HG03439 (cell line): Measurements from ENCODE around the gene HDAC9.

Source experiments
- ATAC-seq: cut with Tn5 transposase; IDR thresholded peaks from one replicate; pipeline ENCODE4 v1.9.1; 2021; ENCODE audit warnings: mild to moderate bottlenecking, moderate library complexity; ENCODE audit not compliant: unreplicated experiment

The HDAC9 gene

DNA sequence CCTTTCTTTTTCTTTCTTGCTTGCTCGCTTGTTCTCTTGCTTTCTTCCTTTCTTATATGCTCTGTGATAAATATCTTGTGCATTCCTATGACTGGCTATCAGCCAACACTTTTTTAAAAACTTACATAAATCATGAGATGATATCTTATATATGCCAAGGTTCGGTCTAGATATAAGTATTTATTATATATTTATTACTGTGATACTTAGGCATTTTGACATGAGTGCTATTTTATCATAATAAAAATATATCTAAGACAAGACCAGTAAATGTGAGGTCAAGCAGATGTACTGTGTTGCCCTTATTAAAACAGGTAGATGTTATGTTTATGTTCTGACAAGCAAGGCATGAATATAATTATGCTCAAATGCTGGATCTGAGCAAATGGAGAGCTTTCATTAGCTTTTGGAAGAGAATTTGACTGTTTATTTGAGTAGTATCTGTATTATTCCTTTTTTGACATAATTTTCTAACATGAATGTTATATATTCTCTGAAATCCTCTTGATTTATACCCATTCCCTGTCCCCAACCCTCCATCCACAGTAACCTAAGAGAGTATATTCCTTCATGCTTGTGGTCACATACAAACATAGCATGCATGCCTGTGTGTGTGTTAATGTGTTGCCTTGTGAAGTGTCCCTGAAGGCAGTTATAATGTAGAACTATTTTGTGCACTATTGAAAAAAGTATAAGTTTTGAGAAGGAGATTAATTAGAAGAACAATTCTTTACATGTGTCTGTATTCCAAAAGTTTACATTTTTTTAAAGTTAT lies 158.0 kb downstream of the HDAC9 start:
- no peak for ATAC-seq

DNA sequence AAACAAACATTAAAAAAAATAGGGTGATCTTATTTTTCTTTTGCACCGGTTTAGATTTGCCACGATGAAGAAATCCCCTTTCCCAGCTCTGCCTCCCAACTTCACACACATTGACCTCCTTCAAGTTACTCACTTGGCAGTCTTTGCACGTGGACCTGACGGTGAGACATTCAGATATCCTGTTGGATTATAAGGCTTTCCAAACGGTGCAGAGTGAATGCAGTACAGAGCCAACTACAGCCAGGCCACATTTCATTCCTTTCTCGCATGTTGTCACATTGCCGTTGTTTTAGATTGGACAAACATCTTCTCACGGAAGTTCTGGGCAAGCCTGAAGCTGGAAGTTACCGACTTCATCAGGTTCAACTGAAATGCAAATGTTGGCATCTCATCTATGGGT lies 159.2 kb downstream of the HDAC9 start:
- no peak for ATAC-seq

DNA sequence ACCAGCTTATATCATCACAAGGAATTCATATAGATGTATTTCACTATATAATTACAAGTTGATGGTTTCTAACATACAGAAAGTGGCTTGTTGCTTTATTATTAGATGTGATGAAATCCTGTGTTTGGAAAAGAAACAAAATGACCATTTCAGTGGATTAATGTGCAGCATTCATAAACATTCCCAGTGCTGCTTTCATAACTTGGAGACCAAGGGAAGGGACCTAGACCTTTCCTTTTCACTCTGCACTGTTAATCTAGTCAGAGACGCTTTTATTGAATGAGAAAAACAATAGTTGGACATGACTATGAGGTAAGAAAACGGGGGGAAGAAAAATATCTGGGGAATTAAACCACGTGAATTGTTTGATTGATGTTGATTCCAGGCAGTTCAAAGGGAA lies 160.0 kb downstream of the HDAC9 start:
- ATAC-seq: no peak

DNA sequence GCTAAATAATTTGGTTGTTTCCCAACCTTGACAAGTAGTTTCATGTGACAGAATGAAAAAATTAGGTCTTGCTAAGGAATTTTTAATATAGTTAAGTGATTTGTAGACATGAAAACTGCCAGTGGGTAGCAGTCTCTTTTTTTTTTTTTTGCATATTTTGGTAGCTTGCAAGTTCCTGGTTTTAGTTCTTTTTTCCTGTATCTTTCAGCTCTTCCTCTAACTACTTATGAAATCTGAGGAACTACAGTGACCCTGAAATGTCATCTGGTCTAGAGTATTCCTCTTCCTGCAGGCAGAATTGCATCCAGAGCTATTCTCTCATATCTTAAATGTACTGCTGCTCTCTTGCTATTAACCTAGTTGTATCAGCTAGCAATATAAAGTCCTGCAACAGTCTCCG lies 160.4 kb downstream of the HDAC9 start:
- ATAC-seq: no peak

DNA sequence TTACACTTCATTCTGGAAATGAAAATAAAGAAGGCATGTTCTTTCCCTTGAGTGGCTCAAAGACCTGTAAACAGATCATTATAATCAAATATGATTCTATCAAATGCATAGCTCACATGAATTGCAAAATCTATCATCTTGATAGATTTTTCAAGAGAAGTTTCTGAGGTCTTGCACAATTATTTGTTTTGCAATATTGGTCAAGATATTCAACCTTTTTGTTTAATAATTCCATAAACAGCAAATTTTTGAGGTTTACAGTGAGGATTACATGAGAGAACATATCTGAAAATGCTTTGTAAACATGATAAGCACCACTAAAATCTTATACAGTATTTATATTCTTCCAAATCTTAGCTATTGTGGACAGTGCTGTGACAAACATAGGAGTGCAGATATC lies 160.8 kb downstream of the HDAC9 start:
- no peak for ATAC-seq

DNA sequence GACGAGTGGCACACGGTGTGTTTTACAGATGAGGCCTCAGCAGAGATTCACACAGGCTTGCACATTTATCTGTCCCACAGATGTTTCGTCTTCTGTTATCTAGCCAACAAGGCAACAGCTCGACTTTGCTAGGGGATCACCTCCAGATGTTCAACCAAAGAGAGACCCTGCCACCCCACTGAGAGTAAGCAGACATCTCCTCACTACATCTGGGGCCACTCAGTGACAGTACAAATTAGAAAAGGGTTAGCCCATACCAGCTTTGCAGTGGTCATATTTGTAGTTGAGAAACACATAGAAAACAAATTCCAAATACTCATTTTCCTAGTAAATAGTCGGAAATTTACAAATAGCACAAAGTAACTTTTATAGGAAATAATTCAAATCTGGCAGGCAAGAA lies 164.2 kb downstream of the HDAC9 start:
- ATAC-seq: no peak

DNA sequence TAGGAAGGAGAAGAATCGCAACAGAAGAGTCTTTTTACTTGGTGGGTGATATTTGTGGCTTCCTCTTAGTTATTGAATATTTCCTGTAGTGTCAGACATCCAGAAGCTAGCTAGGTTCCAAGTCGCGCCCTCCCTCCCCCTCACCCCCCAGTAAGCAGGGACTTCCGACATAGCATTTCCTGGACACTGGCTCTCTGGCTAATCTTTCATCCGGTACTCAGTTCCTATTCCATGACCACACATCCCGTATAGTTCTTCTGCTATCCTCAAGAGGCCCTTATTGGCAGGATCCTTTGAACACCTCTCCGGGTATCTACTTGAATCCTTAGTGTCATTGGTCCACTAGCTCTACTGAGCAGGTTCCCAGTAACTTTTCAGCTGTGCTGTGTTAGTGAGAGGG lies 167.8 kb downstream of the HDAC9 start:
- no peak for ATAC-seq

DNA sequence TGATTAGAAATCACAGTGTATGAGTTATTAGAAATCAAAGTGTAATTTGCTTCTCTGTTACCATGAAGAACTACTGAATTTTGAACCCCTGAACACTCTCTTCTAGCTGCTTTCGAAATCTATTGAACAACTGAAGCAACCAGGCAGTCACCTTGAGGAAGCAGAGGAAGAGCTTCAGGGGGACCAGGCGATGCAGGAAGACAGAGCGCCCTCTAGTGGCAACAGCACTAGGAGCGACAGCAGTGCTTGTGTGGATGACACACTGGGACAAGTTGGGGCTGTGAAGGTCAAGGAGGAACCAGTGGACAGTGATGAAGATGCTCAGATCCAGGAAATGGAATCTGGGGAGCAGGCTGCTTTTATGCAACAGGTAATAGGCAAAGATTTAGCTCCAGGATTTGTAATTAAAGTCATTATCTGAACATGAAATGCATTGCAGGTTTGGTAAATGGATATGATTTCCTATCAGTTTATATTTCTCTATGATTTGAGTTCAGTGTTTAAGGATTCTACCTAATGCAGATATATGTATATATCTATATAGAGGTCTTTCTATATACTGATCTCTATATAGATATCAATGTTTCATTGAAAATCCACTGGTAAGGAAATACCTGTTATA lies 170.7 kb downstream of the HDAC9 start:
- peak; percentile 99 for ATAC-seq

DNA sequence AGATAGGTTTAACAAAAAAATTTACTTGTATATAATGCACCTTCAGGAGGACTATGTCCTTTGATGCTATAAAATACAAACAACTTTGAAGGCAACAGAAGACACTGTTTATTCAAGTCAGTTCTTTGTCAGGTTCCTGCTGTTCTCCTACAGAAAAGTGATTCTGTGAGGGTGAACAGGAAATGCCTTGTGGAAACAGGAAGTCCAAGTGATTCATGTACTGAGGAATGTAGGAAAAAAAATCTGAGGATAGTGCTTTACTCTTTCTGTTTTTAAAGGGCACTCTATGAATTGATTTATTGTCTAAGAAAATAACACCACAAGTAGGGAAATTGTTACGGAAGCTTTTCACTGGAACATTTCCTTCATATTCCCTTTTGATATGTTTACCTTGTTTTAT lies 171.9 kb downstream of the HDAC9 start:
- no peak for ATAC-seq

DNA sequence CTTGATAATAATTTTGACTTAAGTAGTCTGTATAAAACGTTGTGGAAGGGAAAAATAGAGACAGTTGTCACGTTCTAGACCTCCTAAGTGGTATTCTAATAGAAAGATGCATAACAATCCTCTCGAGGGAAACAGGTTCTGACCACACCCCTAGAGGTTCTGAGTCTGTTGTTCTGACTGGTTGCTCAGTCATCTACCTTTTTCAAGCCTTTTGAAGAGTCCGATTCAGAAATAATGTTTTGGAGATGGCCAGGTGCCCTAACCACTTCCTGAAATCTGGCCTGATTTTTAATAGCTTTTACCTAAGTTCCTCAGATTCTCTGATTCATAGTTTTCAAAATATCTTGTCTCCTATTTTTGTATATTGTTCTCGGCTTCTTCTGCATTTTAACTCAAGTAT lies 175.6 kb downstream of the HDAC9 start:
- no peak for ATAC-seq

DNA sequence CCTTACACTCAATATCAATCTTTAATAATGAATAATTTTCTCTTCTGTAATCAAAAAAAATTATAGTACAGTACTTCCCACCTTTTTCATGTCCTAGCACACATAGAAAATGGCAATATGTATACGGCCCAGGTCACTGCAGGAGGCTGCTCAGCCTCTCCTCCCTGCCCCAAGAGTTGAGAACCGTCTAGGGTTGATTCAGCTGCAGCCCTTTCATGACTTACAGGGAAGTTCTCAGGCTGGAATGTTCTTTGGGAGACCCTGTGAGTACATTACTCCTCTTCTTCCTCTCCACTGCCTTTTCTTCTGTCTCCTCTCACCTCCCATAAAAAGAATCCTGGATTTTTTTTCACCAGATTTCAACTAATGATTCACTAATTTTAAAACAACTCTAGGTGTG lies 180.0 kb downstream of the HDAC9 start:
- ATAC-seq: no peak

DNA sequence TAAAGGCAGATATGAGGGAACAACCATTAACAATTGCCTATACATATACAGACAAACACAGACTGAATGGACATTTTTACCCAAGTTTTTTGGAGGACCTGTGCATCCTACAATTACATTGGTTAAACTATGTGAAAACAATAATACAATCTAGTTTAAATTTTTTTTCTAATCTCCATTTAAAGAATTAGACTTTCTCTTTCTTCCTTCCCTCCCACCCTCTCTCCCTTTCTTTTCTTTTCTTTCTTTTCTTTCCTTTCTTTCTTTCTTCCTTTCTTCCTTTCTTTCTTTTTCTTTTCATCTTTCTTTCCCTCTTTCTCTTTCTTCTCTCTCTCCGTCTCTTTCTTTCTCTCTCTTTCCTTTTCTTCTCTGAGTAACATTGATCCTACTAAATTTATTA lies 183.7 kb downstream of the HDAC9 start:
- no peak for ATAC-seq

DNA sequence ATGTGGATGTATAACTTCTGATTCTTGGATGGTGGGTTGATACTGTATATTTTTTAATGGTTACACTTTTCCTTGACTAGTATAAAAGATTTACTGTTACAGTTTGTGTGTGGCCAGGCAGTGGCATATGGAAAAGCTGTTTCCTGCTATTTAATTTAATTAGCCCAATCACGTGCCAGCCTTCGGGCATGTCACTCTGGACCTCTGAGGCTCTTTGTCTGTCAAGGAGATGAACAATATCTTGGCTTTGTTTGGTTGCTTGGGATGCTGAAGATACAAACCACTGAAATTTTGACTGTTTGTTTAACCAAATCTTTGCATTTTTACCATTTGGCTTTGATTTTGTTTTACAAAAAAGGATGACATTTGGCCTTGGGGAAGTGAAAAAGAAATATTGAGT lies 185.0 kb downstream of the HDAC9 start:
- ATAC-seq: no peak

DNA sequence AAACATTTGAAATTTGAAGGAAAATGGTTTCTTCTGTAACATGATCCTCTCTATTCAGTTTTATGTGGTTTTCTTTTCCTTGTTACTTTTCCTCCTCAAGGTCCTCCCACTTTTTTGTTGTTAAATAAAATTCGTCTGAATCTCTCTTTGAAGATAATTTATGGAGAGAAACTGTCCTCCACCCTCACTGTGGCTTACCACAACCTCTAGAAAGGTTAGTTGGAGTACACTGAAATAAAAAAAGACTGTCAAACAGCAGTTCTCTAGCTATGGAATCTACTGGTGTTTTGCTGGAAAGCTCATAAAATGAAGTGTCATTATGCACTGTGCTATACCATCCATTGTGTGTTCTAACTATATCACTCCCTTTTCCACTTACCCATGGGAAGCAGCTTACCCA lies 189.4 kb downstream of the HDAC9 start:
- ATAC-seq: no peak

DNA sequence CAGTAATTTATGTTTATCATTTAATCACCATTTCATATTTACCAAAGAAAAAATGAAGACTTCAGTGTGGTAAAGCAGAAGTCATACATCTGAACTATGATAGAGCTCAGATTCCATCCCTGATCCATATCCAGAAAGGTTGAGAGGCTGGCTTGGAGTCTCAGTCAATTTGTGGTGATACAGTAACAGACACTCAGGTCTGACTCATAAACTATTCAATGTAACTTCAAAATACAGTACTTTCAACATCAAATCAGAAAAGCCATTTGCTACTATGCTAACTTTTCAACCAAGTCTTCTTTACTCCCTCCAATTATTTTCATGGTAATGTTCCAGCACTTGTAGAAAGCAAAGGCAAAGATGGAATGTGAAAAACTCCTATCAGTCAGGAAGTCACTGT lies 190.4 kb downstream of the HDAC9 start:
- ATAC-seq: no peak

DNA sequence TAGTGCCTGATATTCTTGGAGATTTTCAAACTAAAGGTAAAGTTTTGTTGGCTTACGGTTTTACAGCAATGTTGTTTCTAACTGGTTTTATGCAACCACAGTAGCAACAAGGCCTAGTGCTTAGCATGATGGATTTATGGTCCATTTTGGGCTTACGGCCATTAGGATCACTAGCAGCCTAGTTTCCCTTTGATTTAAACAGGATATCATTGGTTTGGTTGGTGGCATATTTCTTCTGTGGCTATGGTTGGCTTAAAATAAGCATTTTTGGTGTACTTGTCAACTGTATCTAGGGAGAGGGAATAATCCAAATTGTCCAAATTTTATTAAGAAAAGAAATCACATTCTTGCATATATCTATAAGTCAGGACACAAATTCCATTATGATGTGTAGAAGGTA lies 194.0 kb downstream of the HDAC9 start:
- no peak for ATAC-seq

DNA sequence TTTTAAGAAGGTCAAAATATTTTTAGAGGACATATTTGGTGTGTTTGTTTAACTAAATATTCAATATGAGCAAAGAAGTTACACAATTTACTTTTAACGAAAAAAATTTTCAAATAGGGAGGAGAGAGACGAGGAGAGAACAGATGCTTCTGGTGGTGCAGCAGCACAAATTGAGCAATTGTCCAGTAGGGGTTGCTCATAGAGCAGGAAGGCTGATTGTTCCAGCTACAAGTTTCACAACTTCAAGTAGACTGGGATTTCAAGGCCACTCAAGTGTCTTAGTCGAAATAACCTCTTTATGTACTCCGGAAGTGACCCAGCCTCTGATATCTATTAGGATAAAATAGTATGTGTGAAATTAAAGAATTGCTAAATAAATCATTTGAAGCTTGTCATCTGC lies 197.9 kb downstream of the HDAC9 start:
- ATAC-seq: no peak

DNA sequence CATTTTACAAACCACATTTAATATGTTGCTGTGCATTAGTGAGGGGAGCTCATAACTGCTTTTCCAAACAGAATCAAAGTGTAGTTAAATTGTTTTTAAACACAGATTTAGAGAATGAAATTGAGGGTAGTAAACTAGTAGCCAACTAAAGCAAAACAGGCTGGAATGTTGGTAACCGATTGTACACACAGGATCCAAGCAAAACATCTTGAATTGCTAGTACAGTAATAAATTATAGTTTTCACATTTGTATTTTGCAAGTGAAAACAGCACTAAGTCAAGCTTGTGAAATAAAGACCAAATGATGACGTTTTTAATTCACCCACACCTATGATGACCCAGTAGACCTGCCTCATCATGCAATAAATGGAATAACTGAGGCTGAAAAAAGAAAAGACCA lies 198.3 kb downstream of the HDAC9 start:
- ATAC-seq: no peak

DNA sequence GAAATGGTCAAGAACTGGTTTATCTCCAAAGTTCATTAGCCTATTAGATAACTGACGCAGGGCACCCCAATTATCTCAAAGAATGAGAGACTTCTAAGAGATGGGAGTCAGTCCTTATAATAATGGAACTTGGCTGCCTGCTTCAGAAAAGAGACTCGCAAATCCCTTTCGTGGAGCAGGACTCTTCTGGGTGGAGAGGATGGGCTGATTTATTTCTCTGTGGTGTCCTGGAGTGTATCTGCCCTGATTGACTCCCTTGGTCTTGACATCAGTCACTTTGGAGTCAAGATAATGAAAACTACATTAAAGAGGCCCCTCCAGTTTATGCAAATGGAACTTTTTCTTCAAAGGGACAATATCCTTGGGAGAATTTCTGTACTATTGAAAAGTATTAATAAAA lies 198.9 kb downstream of the HDAC9 start:
- no peak for ATAC-seq

DNA sequence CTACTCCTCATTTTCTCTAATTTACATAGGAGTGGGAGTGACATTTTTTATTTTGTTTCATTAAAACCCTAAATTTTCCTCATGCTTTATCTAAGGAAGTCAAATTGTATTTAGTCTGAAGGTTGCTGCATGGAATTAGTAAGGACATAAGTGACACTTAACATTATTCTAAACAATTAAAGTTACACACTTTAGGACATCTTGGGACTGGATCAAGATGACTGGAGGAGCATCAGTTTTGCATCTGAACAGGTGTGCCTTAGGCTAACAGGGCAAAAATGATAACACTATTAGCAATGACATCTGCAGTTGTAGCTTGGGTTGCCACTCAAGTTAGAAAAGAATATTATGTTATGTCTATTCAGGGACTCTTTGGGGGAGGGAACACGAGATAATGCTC lies 199.4 kb downstream of the HDAC9 start:
- ATAC-seq: no peak

DNA sequence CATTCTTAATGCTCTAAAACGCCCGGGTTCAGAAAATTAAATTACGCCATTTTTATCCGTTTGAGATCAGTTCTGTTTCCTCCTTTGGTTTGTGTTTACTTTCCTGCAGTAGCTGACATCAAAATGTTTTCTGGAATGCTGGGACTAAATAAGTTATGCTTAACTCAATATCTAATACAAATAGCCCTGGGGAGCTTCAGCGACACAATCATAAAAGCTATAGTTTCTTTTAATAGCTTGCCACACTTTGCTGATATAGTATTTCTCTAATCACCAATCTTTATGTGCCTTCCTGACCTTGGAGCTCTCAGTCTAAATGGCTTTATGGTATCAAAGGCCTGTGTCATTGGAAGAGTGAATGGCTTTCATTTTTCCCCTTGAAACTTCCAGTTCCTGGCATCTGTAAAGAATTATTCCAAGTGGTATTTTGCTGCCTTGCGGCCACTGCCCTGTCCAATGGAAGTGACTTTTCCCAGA lies 202.7 kb downstream of the HDAC9 start:
- ATAC-seq: no peak

DNA sequence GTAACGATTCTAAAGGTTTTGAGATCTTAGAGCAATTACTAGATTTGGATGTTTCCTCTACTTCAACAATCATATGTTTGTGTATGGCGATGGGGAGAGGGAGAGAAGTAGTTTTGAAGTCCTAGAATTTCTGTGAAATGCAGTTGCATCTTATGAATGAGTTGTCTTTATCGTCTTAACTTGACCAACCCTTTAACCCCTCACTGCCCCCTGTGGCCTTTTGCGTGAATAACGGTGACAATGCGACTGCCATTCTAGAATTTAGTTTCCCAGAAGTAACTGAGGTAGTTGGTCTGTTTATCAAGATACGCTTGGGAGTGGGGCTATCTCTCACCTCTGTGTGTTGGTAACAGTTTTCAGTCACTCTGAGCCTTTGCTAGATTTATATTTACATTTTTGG lies 204.6 kb downstream of the HDAC9 start:
- no peak for ATAC-seq
